Activated CD8-positive, alpha-beta memory T cell treated with anti-CD3 and anti-CD28 coated beads, Interleukin-2, amount 50 U/mL, for 24 hours (primary cell): ENCODE data around the gene EIF3I.

Experiments used
- DNase-seq: peaks from one replicate; pipeline ENCODE4 v3.0.0-alpha.2; 2020; ENCODE audit errors: extremely low read depth

Gene EIF3I

DNA sequence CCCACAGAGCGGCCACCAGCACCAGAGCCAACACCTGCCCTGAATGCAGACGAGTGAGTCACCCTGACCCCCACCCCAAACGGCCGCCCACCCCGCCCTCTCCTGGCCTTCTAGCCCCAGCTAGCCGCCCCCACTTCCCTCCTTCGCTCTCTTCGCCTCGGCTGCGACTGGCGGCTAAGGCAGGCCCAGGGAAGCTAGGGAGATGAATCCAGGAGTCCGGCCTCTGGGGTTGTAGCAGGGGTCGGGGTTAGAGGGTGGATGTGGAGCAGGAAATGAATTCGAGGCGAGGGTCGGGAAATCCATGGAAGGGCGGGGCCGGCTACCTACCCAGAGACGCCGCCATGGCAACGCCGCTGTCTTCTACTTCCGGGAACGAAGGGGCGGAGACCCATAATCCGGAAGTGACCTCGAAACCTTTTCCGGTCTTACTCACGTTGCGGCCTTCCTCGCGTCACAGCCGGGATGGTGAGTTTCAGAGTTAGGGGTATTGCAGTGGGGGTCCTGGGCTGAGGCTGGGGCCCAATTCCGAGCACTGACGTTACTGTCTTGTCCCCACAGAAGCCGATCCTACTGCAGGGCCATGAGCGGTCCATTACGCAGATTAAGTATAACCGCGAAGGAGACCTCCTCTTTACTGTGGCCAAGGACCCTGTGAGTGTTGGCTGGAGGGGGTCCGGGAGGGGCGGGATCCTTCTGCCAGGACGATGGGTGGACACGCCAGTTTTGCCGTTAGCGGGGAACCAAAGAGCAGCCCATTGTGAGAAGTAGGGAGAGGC is at the start of gene EIF3I, which contains the start of gene TMEM234:
Gene EIF3I, plus strand, starts transcription at position 428 of the 776 bp plus-strand sequence. Its CDS starts 35 bp downstream, at position 463.
Gene TMEM234, minus strand, starts transcription at position 374 of the 776 bp plus-strand sequence. Its CDS starts 31 bp downstream, at position 343.
- peak; percentile 82 for DNase-seq

DNA sequence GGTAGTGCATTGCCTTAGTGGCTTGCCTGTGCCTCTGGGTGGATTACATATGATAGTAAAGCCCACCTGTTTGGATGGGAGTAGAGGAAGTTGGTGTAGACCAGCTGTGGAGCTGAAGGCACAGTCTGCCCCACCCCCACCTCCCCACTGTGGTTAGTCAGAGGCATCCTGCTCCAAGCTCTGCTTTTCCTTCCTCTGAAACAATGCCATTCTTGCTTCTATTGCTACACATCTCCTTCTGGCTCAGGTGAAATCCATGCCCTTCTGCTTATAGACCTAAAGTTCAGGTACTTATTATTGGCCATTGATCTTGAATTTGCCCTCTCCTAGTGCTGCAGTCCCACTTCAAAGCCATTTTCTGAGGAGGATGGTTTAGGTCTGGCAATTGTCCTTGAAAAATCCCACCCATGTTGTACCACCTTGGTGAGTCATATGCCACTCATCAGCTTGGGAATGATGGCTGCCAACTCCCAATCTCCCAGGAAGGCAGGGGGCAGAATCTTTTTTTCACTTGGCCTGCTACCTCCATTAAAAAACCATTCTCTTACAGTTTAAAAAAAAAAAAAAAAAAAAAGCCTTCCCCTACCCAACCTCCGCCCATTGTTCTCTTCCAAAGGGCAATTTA is 49.5 kb upstream of the EIF3I start:
- DNase-seq, result no peak

DNA sequence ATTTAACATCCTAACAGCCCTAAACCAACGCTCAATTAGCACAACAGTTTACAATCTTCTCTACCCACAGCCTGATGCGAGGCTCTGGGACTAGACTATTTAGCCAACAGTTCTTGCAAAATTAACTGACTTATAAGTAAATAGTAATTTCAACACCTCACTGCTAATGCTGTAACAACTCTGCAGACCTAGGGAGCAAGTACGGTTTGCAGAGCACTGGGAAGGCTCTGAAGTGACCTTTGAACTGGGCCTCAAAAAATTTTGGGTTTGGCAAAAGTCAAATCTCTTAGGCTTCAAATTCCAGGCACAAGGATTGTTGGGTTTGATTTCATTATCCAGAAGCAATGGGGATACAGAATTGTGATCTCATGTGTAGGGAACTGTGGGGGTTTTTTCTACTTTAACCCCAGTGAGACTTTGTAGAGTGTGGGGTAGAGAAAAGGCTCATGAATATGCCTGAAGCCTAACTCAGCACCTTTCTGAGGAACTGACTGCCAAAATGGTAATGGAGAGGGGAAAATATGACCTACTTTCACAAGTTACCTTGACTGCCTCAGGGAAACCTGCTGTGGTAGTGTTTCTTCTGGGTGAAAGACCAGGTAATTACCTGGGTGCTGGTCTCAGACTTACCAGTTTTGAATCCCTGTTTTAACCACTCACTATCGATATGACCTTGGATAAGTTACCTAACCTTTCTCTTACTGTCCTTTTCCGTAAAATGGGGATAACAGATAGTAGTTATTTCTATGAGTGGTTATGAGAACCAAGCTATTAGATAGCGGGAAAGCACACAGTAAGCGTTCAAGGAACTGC is 43.6 kb upstream of the EIF3I start:
- DNase-seq, result no peak

DNA sequence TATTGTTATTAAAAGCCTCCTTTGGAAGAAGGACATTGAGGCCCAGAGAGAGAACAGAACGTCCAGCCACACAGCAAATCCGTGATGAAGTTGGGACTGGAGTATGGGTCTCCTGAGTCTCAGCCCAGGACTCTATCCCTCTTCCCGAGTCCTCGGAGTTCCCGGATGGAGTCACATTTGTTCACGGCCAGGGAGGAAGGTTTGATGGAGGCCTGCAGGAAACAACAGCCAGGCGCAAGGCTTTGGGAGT is 43.1 kb upstream of the EIF3I start:
- no peak for DNase-seq

DNA sequence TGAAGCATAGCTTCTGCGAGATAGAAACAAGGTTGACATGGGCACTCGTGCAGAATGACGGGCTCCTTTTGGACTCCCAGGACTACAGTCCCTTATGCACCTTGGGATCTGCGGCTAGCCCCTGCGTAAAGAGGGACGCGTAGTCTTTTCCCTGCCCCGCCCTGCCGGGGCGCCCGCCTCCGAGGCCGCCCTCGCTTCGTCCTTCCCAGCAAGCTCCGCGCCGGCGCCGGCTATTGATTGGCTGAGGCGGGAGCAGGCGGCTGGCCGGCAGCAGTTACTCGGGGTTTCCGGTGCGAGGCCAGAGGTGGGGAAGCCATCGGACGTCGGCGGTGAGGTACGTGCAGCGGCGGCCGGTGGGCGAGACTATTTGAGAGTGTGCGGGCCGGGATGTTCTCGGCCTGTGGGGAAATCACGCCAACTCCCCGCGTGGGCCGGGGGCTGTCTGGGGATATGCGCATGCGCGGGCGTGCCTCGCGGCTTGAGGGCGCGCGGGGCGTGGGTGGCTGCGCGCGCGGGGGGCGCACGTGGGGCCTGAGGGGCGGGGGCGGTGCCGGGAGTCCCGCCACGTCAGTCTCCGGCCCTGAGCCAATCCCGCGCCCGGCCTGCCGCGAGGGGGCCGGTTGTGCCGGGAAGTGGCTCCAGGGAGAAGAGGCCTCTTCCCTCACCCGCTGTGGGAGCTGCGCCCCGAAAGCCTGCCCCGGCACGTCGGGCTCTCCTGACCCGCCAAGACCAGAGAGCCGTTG is 42.6 kb upstream of the EIF3I start, which contains the start of gene TXLNA:
Gene TXLNA, plus strand, starts transcription at position 233 of the 743 bp plus-strand sequence. CDS start 671 bp downstream, outside the sequence.
- DNase-seq, result peak; percentile 72

DNA sequence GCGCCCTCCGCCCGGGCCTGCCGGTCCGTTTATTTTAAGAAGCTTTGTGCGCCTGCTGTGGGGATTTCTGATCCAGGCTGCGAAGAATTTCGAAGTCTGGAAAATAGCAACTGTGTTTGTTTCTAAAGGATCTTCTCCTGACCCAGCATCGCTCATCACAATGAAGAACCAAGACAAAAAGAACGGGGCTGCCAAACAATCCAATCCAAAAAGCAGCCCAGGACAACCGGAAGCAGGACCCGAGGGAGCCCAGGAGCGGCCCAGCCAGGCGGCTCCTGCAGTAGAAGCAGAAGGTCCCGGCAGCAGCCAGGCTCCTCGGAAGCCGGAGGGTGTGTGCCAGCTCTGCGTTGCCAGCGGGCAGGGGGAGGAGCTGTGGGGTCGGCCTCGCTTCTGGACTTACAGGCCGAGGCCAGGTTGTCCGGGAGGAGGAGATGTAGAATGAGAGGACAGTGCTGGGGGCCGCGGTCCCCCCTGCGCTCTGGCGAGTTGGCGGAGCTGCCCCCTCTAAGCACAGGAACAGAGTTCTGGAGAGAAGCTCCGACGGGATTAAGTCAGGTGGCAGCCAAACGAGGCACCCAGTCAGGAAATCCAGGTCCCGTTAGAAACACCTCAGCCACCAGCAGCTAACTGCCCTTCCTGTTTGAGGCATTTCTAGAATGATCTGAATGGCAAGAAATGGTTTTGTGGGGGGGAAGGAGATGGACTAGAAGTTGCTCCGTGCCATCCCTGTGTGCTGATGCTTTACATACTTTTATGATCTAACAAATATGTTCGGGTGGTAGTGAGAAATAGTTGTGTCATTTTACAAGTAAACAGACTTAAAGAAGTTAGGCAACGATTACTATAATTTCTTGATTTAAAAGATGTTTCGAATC is 41.8 kb upstream of the EIF3I start:
- no peak for DNase-seq

DNA sequence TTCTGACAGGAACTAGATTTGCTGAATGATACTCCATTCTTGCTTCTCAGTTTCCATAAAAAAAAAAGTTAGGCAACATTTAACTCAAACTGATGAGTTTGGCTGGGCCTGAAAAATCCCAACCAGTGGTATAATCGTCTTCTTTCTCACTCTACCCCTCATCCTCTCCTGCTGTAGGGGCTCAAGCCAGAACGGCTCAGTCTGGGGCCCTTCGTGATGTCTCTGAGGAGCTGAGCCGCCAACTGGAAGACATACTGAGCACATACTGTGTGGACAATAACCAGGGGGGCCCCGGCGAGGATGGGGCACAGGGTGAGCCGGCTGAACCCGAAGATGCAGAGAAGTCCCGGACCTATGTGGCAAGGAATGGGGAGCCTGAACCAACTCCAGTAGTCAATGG is 41.1 kb upstream of the EIF3I start:
- no peak for DNase-seq

DNA sequence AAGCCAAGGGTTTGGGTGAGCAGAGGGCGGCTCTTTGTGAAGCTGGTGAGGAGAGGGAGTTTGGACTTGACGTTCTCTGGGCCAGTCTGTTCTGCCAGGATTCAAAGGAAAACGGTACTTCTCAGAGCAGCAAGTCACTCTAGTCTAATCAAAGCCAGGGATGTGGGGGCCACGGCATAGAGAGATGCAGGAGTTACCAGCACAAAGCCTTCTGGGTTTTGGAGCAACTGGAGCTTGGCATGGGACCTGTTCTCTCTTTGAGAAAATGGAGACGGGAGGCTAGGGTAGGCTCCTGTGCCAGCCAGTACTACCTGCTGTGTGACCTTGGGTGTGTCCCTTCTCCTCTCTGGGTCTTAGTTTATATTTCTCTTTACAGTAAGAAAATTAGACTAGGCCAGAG is 40.6 kb upstream of the EIF3I start:
- DNase-seq, result no peak

DNA sequence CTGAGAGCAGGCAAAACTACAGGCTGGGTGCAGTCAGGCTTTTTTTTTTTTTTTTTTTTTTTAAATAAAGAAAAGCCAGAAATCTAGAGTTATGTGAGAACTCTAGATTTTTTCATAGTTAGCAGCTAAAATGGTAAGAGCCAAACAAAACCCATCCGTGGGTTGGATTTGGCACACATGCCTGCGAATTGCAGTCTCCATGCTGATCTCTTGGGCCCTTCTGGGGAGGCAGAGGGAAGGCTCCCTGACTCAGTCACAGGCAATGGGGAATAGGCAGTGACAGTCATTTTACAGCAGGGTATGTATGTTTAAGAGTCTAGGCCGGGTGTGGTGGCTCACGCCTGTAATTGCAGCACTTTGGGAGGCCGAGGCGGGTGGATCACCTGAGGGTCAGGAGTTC is 40.1 kb upstream of the EIF3I start:
- no peak for DNase-seq

DNA sequence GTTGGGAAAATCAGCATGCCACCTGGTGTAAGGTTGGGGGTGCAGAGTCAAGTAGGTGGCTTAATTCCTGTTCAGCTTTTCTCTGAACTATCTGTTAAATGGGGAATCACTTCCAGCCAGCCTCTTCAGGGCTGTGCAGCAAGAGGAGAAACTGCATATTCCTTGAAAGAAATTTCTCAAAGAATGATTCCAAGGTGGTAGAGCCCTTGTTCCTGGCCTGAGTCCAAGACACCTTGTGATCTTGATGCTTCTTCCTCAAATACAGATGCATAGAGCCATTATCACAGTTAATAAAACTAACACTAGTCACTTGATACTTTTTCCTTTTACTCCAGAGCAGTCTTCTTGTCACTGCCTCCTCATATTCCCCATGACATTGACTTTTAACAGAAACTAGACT is 37.6 kb upstream of the EIF3I start:
- no peak for DNase-seq

DNA sequence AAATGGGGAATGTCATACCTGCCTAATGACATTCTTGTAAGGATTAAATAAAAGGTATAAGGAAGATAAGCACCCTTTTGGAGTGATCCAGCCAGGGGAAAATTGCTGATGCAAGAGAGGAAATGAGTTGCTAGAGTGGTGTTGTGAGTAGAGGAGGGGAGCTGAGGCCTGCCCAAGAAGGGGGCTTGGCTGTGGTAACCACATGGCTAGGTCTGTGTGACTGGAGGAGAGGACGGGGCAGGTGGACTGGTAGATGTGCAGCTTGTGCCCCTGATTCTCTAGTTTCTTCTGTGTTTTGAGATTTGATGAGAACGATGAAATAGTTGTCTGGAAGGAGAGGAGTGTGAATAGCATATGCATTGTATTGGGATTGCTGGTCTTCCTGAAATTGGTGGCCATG is 36.1 kb upstream of the EIF3I start:
- no peak for DNase-seq

DNA sequence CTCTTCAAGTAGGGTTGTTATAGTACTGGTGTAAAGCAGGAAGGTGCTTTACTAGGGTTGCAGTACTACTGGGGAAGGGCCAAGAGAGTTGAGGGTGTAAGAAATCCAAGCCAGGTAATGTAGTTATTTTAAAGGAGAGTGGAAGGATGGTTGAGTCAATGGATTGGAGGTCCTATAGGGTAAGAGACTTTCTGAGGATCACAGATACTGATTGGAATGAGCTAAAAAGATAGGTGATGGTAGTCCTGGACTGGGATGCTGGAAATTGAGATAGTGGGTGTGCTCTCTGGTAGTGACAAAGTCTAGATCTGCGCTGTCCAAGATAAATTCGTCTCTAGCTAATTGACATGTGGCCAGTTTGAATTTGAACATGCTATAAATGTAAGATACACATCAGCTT is 35.7 kb upstream of the EIF3I start:
- DNase-seq, result no peak

DNA sequence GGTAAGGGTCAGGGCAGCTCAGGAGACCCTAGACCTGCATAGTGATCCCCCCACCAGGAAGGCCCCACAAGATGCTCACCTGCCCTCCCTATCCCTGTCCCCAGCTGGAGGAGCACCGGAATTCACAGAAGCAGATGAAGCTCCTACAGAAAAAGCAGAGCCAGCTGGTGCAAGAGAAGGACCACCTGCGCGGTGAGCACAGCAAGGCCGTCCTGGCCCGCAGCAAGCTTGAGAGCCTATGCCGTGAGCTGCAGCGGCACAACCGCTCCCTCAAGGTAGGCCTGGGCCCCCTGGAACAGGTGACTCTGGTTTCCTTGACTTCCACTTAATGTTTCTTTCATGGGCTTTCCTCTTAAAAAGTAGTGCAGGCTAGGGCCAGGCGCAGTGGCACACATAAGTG is 34.4 kb upstream of the EIF3I start:
- DNase-seq, result no peak

DNA sequence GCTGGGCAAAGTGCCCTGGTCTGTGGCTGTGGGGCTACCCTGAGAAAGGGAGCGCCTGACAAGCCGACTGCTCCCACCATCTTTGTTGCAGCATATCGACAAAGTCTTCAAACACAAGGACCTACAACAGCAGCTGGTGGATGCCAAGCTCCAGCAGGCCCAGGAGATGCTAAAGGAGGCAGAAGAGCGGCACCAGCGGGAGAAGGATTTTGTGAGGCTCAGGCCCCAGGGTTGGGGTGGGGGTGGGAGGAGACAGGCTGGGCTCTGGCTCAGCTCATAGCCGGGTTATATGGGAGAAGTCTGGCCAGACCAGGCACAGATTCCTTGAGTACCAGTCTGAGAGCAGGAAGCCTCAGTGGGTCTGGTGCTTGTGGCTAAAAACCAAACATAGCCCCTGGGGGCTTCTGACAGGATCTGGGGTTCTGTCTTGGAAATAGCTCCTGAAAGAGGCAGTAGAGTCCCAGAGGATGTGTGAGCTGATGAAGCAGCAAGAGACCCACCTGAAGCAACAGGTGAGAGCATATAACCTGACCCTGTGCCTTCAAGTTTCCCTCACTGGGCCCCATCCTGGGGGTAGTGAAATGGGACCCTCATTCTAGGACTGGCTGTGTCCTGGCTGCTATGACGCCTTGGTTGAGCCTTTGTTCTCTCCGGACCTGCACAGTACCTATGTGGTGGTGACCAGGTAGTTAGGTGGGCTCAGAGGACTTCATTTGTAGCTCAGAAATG is 29.8 kb upstream of the EIF3I start:
- no peak for DNase-seq

DNA sequence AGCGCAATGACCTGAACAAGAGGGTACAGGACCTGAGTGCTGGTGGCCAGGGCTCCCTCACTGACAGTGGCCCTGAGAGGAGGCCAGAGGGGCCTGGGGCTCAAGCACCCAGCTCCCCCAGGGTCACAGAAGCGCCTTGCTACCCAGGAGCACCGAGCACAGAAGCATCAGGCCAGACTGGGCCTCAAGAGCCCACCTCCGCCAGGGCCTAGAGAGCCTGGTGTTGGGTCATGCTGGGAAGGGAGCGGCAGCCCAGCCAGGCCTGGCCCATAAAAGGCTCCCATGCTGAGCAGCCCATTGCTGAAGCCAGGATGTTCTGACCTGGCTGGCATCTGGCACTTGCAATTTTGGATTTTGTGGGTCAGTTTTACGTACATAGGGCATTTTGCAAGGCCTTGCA is 27.2 kb upstream of the EIF3I start:
- DNase-seq, result no peak

DNA sequence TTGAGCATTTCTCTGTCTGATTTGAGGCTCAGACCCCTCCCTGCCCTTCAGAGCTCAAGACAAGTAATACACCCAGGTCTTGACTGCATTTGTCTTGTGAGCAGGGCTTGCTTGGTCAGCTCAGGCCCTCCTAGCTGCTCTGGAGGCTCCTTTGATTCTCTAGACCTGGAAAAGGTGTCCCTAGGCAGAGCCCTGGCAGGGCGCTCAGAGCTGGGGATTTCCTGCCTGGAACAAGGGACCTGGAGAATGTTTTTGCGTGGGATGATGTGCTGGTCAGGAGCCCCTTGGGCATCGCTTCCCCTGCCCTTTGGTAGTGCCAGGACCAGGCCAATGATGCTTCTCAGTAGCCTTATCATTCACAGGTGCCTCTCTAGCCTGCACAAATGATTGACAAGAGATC is 26.7 kb upstream of the EIF3I start:
- DNase-seq, result no peak

DNA sequence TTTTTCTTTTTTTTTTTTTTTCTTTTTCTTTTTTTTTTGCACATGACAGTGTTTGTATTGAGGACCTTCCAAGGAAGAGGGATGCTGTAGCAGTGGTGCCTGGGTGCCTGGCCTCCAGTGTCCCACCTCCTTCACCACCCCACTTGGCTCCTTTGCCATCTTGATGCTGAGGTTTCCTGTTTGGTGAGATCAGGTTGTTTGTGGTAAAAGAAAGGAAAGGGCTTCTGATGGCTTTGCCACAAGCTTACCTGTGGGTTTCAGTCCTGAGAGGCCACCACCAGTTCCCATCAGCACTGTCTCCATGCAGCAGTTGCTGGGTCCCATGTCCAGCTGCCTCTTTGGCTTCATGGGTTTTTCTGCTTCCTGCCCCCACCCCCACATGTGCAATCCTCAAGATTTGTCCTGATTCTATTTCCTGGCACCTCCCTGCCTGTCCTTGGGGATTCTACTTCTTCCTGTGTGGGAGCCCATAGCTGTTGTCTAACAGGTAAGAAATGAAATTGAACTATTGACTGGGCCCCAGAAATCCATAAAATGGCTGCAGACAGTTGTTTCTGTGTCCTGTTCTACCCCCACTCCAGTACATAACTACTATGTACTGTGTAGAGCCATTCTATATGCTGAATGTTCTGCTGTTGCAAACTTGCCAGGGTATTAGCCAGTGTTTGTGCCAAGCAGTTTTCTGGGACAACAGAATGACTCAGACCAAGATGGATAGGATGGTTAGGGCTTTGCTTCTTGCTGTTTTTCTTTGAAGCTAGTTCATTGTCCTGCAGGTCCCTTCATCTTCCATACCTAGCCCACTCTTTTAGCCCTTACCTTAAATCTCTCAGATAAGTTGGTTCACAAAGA is 26.0 kb upstream of the EIF3I start:
- DNase-seq, result no peak

DNA sequence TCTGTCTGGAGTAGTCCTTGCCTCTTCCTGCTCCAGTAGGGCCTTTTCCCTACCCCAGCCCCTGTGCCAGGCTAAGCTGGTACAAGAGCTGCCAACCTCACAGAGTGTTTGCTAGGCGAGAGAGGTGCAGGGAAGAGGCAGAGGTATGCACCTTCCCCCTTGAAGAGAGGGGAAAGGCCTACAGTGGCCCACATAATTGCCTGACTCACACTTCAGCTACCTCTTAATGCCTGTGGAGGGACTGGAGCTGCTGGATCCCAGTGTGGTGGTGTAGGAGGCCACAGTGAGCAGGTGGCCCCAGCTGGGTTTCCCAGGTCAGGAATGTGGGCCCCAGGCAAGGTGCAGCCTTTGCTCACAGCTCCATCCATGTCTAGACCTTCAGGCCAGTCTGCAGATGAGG is 25.1 kb upstream of the EIF3I start:
- DNase-seq, result no peak

DNA sequence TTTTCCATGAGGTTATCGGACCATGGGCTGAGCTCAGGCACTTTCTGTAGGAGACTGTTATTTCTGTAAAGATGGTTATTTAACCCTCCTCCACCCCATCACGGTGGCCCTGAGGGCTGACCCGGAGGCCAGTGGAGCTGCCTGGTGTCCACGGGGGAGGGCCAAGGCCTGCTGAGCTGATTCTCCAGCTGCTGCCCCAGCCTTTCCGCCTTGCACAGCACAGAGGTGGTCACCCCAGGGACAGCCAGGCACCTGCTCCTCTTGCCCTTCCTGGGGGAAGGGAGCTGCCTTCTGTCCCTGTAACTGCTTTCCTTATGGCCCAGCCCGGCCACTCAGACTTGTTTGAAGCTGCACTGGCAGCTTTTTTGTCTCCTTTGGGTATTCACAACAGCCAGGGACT is 24.4 kb upstream of the EIF3I start:
- no peak for DNase-seq
